Stimulated activated naive CD4-positive, alpha-beta T cell (primary cell): Measurements from ENCODE around the gene TMCO4.

Experiments used
- DNase-seq, 6 experiments: peaks; one replicate each; lab custom pipeline; 2025; lab: John Stamatoyannopoulos, UW

Gene TMCO4

DNA sequence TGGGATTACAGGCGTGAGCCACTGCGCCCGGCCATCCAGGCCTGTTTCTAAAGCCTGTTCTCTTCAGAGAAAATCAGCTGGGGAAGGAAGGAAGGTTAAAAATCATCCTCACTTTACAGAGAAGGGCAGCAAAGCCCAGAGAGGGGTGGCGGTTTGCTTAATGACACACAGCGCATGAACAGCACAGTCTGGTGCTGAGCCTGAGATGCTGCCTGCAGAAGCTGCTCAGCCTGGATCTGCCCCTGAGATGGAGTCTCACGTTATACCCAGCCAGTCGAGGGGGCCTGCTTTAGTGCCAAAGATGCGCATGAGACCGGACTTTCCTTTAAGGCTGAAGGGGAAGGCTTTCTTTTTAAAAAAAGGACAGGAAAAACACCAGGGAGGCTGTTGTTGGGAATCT lies 113.7 kb downstream of the TMCO4 start:
- no peak for DNase-seq

DNA sequence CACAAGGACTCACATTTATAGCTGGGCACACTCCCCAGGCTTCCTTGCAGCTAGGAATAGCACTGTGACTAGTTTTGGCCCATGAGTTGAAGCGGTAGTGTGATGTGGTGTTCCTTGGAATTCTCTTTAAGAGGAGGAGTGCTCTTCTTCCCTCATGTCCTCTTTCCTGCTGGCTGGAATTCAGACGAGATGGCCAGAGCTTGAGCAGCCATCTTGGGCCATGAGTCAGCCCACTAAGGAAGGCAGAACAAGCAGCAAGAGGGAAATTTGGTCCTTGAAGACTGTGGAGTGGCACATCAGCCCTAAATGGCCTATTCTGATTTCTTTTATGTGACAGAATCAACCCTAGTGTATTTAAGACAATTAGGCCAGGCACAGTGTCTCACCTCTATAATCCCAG lies 115.0 kb downstream of the TMCO4 start:
- DNase-seq = no peak

DNA sequence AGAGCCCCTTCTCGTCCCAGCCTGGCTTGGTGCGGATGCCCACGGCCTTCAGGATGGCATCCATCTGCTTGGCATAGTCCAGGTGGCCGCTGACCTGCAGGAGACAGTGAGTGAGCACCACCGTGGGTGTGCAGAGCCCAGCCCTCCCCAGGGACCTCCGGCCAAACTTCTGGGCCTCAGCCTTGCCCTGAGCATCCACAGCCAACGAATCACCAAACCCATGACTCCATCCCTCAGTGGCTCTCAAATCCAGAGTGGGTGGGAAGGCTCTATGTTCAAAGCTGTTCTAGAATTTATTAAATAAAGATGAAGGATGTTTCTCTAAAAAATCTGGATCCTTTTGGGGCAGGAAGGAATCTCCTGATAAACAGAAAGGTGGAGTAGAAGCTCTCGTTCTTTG lies 116.4 kb downstream of the TMCO4 start:
- no peak for DNase-seq

DNA sequence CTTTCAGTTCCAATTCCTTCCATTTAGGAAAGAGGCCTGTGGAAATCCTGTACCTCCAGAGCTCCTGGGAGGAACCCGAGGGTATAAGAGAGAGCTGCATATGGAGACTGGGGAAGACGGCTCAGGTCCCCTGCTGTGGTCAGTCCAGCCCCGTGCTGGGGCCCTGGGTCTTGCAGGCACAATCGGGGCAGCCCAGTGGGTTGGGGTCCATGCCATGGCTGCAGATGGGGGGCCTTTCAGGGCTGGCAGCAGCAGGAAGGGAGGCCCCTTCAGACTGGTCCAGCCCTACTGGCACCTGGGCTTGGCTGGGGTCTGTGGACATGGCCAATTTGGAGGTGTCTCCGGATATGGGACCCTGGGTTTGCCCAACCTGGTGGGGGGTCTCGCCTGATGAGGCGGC lies 116.8 kb downstream of the TMCO4 start:
- DNase-seq = no peak

DNA sequence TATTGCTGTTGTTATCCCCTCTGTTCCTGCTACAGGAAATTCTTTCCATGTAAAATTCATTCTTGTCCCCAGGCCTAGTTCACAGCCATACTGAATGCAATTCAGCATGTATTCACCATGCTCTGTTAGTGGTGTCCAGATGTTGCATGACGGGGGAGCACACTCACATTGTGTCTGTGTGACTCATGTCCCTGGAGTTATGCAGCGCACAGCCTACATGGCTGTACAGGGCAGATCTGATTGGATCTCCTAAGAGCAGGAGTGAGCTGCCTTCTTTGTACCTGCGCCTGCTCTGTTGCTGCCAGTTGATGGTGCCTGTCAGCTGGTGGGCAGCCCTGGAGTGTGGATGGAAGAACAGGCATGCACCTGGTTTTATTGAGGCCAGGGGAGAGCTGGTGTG lies 117.5 kb downstream of the TMCO4 start:
- DNase-seq = no peak

DNA sequence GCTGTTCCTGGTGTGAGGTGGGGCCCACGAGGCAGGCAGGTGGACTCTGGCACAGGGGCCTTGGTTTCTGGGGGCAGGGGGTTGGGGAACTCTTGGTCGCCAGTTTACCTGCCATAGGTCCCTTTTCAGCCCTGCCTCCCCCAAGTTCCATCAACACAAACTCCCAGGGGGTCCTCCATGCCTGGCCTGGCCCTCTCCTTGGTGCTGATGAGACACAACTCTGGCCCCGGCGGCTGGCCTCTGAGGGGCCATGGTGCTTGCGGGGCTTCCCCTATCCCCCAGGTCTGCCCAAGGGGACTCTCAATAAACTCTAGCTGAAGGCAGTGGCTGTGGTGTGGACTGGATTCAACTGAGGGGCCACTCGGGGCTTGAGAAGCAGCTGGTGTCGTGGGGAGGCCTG lies 119.1 kb downstream of the TMCO4 start:
- DNase-seq = no peak

DNA sequence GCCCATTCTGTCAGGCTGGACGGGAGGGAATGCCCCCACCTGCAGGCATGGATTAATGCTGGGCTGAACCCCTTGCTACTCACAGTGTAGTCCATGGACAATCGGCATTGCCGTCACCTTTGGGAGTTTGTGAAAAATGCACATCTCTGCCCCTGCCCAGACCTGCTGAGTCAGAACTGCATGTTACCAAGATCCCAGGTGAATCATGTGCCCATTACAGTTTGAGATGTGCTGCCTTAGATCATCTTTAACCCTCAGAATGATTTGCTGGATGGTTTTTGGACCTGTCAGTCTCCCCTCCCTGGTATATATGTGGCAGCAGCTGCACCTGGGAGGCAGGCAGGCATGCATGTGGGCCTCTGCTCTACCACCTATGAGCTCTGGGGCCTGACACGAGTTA lies 120.0 kb downstream of the TMCO4 start:
- DNase-seq = no peak

DNA sequence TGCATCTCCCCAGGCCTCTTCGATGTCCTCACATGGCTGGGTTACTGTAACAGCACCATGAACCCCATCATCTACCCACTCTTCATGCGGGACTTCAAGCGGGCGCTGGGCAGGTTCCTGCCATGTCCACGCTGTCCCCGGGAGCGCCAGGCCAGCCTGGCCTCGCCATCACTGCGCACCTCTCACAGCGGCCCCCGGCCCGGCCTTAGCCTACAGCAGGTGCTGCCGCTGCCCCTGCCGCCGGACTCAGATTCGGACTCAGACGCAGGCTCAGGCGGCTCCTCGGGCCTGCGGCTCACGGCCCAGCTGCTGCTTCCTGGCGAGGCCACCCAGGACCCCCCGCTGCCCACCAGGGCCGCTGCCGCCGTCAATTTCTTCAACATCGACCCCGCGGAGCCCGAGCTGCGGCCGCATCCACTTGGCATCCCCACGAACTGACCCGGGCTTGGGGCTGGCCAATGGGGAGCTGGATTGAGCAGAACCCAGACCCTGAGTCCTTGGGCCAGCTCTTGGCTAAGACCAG lies 120.7 kb downstream of the TMCO4 start:
- DNase-seq = no peak

DNA sequence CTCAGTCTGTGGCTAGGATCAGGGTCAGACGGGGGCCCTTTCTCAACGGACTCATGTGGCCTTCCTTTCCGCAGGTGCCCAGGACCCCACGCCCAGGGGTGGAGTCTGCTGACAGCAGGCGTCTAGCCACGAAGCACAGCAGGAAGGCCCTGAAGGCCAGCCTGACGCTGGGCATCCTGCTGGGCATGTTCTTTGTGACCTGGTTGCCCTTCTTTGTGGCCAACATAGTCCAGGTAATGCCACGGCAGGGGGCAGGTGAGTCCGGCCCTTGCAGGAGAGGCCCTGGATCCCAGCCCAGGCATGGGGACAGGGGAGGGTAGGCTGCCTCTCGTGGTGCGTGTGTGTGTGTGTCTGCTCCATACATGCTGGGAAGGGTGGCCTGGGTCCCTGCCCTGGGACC lies 121.2 kb downstream of the TMCO4 start:
- DNase-seq = no peak

DNA sequence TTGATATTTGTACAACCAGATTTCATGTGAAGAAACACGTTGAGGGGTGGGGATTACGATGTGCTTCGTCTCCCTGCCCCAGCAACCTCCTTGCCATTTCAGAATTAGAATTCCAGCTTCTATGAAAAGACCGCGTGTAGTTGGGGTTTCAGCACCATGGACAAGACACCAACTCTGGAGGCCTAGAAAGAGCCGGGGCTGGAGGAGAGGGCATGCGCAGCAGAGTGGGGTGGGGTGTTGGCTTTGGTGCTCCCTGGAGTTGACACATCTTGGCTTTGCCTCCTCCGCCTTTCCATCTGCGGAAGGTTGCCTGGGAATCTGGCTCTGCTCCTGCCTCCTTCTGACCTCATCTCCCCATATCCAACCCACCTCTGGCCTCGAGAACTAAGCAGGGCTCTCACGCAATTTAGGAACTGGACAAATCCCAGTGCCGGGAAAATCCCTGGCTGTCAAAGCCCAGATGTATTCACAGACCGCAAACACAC lies 123.2 kb downstream of the TMCO4 start:
- DNase-seq = peak in 1 of 6 experiments; percentile 11

DNA sequence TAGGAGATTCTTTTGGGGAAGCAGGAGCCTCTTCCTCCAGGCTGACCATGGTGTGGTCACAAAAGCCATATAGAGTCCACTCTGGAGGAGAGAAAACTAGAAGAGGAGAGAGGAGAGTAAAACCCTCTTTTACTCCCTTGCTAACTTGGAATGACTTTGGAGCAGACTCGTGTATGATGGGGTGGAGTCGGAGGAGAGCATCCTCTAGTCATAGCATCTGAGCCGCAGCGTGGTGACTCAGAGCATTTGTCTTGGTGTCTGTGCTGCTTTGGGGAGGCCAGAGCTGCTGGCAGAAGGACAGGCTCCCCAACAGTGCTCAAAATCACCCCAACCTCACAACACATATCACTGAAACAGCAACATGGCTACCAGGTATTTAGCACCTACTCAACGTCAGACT lies 123.9 kb downstream of the TMCO4 start:
- no peak for DNase-seq

DNA sequence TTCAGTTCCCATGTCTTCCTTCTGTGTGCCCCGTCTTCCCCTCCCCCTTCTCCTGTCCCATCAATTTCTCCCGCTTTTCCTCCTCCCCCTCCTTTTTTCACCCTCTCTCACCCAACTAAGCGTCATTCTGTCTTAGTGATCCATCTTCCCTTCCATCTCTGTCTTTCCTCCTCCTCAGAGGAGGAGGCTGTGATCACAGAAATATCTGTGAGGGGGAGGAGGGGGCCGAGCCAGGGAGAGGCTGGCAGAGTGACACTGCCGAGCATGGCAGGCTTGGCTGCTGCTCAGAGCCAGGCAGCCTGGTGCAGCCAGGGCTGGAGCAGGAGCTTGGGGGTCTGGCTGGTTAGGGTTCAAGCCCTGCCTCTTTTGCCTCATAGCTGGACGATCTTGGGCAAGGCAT lies 127.5 kb downstream of the TMCO4 start:
- no peak for DNase-seq

DNA sequence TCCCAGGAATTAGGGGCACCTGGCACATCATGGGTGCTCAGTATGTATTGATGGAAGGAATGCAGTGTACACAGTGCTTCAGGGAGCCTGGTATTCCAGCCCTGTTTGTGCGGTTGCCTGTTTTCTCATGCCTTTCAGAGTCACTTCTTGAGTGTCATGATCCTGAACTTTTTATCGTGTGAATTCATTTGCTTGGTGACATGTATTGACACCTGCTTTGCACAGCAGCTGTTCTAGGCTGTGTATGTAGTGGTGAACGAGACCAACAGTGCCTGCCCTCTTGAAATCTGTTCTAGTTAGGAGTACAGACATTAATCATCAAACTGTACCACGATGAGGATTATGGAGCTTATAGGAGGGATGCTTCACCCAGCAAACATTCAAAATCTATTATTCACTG lies 128.9 kb downstream of the TMCO4 start:
- DNase-seq = no peak

DNA sequence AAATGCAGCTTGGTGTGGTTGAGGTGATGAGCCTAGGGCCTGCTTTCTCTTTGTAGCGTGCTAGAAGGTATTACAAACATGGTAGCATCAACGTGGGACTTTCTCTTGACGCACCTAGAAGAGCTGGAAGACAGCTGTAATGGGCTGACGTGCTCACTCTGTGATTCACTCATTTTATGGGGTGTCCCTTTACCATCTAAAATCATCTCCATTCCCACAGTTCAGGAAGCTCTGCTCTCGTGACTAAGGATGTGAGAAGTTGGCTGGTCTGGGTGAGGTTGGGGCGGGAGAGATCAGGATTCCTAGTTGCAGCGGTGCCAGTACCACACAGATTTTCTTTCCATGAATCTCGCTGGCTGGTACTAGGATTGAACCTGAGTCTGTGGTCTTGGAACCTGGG lies 130.8 kb downstream of the TMCO4 start:
- DNase-seq = no peak

DNA sequence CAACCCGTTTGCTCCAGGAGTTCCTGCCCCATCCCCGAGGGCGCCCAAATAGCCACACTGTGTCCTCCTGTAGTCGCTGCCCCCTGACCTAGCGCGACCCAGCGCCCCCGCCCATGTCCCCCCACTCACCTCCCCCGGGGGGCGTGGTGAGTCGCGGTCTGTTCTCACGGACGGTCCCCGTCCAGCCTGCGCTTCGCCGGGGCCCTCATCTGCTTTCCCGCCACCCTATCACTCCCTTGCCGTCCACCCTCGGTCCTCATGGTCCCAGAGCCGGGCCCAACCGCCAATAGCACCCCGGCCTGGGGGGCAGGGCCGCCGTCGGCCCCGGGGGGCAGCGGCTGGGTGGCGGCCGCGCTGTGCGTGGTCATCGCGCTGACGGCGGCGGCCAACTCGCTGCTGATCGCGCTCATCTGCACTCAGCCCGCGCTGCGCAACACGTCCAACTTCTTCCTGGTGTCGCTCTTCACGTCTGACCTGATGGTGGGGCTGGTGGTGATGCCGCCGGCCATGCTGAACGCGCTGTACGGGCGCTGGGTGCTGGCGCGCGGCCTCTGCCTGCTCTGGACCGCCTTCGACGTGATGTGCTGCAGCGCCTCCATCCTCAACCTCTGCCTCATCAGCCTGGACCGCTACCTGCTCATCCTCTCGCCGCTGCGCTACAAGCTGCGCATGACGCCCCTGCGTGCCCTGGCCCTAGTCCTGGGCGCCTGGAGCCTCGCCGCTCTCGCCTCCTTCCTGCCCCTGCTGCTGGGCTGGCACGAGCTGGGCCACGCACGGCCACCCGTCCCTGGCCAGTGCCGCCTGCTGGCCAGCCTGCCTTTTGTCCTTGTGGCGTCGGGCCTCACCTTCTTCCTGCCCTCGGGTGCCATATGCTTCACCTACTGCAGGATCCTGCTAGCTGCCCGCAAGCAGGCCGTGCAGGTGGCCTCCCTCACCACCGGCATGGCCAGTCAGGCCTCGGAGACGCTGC lies 133.9 kb downstream of the TMCO4 start:
- DNase-seq = peak in 1 of 6 experiments; percentile 13

DNA sequence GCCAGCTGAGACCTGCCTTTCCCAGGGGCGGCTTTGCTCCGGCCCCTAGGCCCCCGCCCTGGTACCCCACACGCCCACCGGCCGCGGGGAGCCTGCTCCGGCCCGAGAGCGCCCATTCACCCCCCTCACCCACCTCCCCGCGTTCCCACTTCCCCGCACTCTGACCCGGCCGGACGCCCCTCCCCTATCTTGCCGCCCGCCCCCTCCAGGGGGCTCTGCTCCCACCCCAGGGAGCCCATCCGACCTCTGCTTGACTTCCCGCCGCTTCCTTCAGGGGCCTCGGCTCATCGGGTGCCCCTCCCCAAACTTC lies 134.6 kb downstream of the TMCO4 start:
- DNase-seq = no peak

DNA sequence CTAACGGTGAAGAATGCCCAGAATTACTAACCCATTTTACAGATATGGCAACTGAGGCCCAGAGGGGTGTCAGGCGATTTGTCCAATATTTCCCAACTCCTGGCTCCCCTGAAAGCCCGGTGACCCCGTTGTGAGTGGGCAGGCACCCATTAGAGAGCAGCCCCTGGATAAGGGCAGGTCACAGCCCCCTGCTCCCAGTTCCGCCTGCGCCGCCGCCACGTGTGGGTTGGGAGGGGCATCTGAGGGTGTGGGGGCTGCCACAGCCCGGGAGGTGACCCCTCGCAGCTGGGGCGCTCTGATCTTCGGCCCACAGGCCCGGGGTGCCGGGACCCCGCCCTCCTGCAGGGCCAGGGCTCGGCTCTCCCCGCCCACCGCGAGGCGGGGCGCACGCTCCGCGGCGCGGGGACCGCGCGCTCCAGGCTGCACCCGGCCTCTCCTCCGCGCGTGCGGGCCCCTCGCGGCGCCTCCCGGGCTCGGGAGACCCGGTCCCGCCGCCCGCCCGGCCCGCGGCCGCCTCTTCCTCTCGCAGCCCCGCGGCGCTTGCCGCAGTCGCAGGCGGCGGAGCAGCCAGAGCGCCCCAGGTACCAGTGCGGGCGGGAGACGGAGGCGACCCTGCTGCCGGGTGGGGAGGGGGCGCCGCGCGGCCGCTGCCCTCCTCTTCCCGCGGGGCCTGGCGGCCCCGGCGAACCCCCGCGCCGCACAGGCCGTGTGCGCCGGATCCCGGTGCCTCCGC lies 135.1 kb downstream of the TMCO4 start, which contains the start of gene HTR6:
Gene HTR6, plus strand, starts transcription at position 423 of the 733 bp plus-strand sequence. CDS start 879 bp downstream, outside the sequence.
- peak in 4 of 6 experiments; percentile 3 to 22 (median 13) for DNase-seq

DNA sequence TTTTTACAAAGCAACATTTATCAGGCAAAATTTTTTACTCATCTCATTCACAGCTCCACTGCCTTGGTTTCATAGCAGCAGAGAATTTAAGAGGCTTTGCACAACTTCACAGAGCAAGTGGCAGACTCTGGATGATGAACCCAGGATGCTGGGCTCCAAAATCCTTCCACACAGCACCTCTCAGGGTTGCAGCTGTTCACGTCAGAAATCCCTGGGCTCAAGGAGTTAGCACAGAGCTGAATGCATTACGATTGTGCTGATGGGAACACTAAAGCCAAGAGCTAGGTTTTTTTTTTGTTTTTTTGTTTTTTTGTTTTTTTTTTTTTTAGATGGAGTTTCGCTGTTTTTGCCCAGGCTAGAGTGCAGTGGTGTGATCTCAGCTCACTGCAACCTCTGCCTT lies 137.4 kb downstream of the TMCO4 start:
- DNase-seq = no peak

DNA sequence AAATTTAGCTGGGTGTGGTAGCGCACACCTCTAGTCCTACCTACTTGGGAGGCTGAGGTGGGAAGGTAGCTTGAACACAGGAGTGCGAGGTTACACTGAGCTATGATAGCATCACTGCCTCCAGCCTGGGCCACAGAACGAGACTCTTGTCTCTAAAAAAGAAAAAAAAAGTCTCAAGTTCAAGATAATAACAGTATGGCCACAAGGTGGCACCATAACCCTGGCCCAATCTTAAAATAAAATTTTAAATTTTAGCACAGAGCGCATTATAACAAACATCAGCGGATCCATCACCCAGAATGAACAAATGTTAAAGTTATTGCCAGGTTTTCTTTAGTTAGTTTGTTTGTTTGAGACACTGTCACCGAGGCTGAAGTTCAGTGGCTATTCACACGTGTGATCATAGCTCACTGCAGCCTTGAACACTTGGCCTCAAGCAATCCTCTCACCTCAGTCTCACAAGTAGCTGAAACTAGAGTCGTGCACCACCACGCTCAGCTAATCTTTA lies 137.9 kb downstream of the TMCO4 start:
- peak; percentile 8 to 60 (median 18) for DNase-seq

DNA sequence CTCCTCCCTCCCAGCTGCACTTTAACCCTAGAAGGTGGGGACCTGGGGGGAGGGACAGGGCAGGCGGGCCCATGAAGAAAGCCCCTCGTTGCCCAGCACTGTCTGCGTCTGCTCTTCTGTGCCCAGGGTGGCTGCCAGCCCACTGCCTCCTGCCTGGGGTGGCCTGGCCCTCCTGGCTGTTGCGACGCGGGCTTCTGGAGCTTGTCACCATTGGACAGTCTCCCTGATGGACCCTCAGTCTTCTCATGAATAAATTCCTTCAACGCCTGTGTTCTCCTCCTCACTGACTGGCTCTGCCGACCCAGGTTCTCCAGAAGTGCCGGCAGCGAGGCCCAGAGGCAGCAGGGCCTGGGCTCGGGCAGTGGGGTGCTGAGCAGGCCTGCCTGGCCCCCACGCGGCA lies 141.5 kb downstream of the TMCO4 start:
- DNase-seq = no peak

DNA sequence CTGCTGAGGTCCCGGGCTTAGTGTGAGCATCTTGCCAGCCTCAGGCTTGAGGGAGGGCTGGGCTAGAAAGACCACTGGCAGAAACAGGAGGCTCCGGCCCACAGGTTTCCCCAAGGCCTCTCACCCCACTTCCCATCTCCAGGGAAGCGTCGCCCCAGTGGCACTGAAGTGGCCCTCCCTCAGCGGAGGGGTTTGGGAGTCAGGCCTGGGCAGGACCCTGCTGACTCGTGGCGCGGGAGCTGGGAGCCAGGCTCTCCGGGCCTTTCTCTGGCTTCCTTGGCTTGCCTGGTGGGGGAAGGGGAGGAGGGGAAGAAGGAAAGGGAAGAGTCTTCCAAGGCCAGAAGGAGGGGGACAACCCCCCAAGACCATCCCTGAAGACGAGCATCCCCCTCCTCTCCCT lies 142.2 kb downstream of the TMCO4 start:
- DNase-seq = no peak

DNA sequence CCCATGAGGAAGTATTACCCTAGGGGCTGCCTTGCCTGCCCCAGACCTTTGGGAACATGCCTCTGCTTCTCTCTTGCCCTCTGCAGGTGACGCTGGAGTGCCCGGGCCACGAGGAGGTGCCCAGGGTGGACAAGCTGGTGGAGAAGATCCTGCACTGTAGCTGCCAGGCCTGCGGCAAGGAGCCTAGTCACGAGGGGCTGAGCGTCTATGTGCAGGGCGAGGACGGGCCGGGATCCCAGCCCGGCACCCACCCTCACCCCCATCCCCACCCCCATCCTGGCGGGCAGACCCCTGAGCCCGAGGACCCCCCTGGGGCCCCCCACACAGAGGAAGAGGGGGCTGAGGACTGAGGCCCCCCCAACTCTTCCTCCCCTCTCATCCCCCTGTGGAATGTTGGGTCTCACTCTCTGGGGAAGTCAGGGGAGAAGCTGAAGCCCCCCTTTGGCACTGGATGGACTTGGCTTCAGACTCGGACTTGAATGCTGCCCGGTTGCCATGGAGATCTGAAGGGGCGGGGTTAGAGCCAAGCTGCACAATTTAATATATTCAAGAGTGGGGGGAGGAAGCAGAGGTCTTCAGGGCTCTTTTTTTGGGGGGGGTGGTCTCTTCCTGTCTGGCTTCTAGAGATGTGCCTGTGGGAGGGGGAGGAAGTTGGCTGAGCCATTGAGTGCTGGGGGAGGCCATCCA lies 142.8 kb downstream of the TMCO4 start:
- DNase-seq = no peak
